Peyer's patch (tissue), 4 donors: ENCODE measurements around the gene CYS1.

Experiments
- CTCF ChIP-seq, 6 experiments: fragments of 450-650 bp in 4 of 6; fragments of 200-600 bp in 2 of 6; sonication (generic) in 1 of 6; IDR thresholded peaks; one replicate each; pipeline ENCODE4 v1.5.1; 2017 to 2019; ENCODE audit warnings: antibody characterized with exemption in 6 of 6, mild to moderate bottlenecking in 3 of 6, moderate library complexity in 1 of 6
- POLR2A ChIP-seq, 2 donors: fragments of 450-650 bp; IDR thresholded peaks; one replicate each; pipeline ENCODE4 v1.5.1; 2017; ENCODE audit warnings: antibody characterized with exemption in 2 of 2, mild to moderate bottlenecking in 2 of 2, moderate library complexity in 2 of 2

- TF ChIP-seq CTCF (IDR thresholded peaks at IDR 0.05): no peak
- TF ChIP-seq POLR2A (IDR thresholded peaks at IDR 0.05): no peak
Measured at GRCh38 chr2:10033251-10034006, 46.8 kb downstream of the CYS1 start.
